ENCODE data around the gene SCD5. TPM values are rescaled to one million over a fixed set of nuclear protein-coding genes. Genes with fewer than 3 reads are reported as not detected.

The SCD5 gene
- total and polyA plus RNA-seq, 2 of the 8 experiments (the other 6 are each of a cell fraction or from before 2014, with no cell fraction given) = 0.92 to 1.2 TPM

GRCh38 chr4:82754513-82755165, 44.0 kb downstream of the SCD5 start:
- ChIA-PET CTCF (ENCODE audit: partially characterized antibody) (interaction anchor here (0.8 to 1.0 kb wide), 2 partner anchors 12 to 15 kb away, joined by 3 read pairs; no protein-coding TSS in a partner anchor), POLR2A (ENCODE audit: partially characterized antibody) (no interaction called here)
- no peak overlapping the region for H3K18ac ChIP-seq (ENCODE audit: extremely low read depth, low read length)
- H3K79me2 ChIP-seq (ENCODE audit: control insufficient read depth in 1 of 2, insufficient read depth in 2 of 2, low read length in 2 of 2) = no peaks in the 10 kb centered on the region
- no peak overlapping the region for H3K4ac ChIP-seq (replicated peaks; ENCODE audit: insufficient read length, low read depth, low read length)
- H2BK12ac ChIP-seq (ENCODE audit: low read depth, low read length) = no peak overlapping the region
- no peak overlapping the region for H2BK20ac ChIP-seq (ENCODE audit: low read length)
- H2BK120ac ChIP-seq (replicated peaks; ENCODE audit: low read depth, low read length) = no peak overlapping the region
- H3K23ac ChIP-seq (ENCODE audit: insufficient read length) = no peak overlapping the region
- no peaks in the 10 kb centered on the region for H3K79me1 ChIP-seq (ENCODE audit: low read depth, low read length)
- H3K23me2 ChIP-seq (ENCODE audit: low read depth, low read length) = no peaks in the 10 kb centered on the region; the same call in 1 of the 2 replicates
- H3K27me3 ChIP-seq (replicated peaks in 1 of 4; ENCODE audit: control insufficient read depth in 3 of 4, extremely low read depth in 1 of 4, insufficient read depth in 3 of 4, low read length in 3 of 4) = peaks cover 0 to 2% (median 1%) of the 10 kb centered on the region in 4 experiments; a peak in 3 of 7 replicates
- no peak for FAIRE-seq
- no peak overlapping the region for H2AK5ac ChIP-seq (ENCODE audit: low read depth, low read length)
- 82% methylated on average over 6 of the region's 6 CpGs; no CpG with 5 or more reads in 1 of the 2 experiments for WGBS, 2 experiments (ENCODE audit: extremely low coverage in 1 of 2, insufficient coverage in 1 of 2, insufficient read length in 1 of 2, insufficient replicate concordance in 2 of 2, low coverage in 1 of 2, low lambda C conversion rate in 2 of 2, missing lambda C conversion rate in 1 of 2)
- no peak overlapping the region for H3K14ac ChIP-seq (ENCODE audit: insufficient read length)
- no peak overlapping the region for H4K5ac ChIP-seq (ENCODE audit: insufficient read length, low read depth, low read length)
- no peaks in the 10 kb centered on the region for H4K20me1 ChIP-seq (replicated peaks in 1 of 2; ENCODE audit: control insufficient read depth in 1 of 2, insufficient read depth in 2 of 2, low read length in 2 of 2)
- H2AFZ ChIP-seq (ENCODE audit: low read length) = no peak overlapping the region
- no peak overlapping the region for H3K4me3 ChIP-seq (ENCODE audit: extremely low read depth in 1 of 4, insufficient read depth in 2 of 4, low read depth in 3 of 4, low read length in 4 of 4)
- H3K4me2 ChIP-seq (ENCODE audit: insufficient read depth in 1 of 2, low read depth in 2 of 2, low read length in 2 of 2) = no peak overlapping the region
- no peak overlapping the region for H3K9ac ChIP-seq (replicated peaks in 1 of 4; ENCODE audit: extremely low read depth in 1 of 4, low read depth in 3 of 4, low read length in 3 of 4)
- H3K4me1 ChIP-seq (replicated peaks in 1 of 4; ENCODE audit: control insufficient read depth in 3 of 4, insufficient read depth in 4 of 4, low read length in 3 of 4) = peaks cover 0 to 8% (median 0%) of the 10 kb centered on the region in 4 experiments; a peak in 1 of 7 replicates
- TF ChIP-seq JUND (IDR thresholded peaks at IDR 0.05; ENCODE audit: low read length) (no peak), JUN (IDR thresholded peaks at IDR 0.05; ENCODE audit: low read depth, low read length) (no peak), CREB1 (IDR thresholded peaks at IDR 0.05) (no peak), HDAC6 (IDR thresholded peaks at IDR 0.05; ENCODE audit: low read depth, low read length) (no peak), SIX5 (IDR thresholded peaks at IDR 0.05; ENCODE audit: low read depth, low read length) (no peak), TAF1 (IDR thresholded peaks at IDR 0.05; ENCODE audit: low read depth, low read length) (no peak), CTBP2 (IDR thresholded peaks at IDR 0.05; ENCODE audit: borderline replicate concordance, insufficient read depth, insufficient read length, low read length) (no peak), GABPA (IDR thresholded peaks at IDR 0.05; ENCODE audit: borderline replicate concordance, insufficient read depth, low read length) (no peak), PHF8 (conservative IDR thresholded peaks at IDR 0.05; ENCODE audit: low read depth, low read length) (no peak), SP4 (IDR thresholded peaks at IDR 0.05; ENCODE audit: low read length) (no peak), CBX8 (IDR thresholded peaks at IDR 0.05; ENCODE audit: borderline replicate concordance, low read depth, low read length) (no peak), GTF2F1 (IDR thresholded peaks at IDR 0.05; ENCODE audit: borderline replicate concordance, low read depth, low read length) (no peak), SUZ12 (IDR thresholded peaks at IDR 0.05; ENCODE audit: low read length) (no peak), HDAC2 (IDR thresholded peaks at IDR 0.05; ENCODE audit: borderline replicate concordance in 1 of 2, low read depth in 2 of 2, low read length in 2 of 2) (no peak)
- no peaks in the 10 kb centered on the region for H3K36me3 ChIP-seq (ENCODE audit: control insufficient read depth in 2 of 4, insufficient read depth in 4 of 4, low read length in 3 of 4)
- H4K8ac ChIP-seq (ENCODE audit: extremely low read depth, insufficient read depth, low read length) = no peak overlapping the region
- H2BK5ac ChIP-seq (ENCODE audit: low read depth, low read length) = no peak overlapping the region
- H2BK15ac ChIP-seq (ENCODE audit: low read length) = no peak overlapping the region
- H3K56ac ChIP-seq (replicated peaks; ENCODE audit: insufficient read length, low read depth, low read length) = no peak overlapping the region
- DNase-seq (ENCODE audit: low read depth in 1 of 2, low spot score in 2 of 2) = no peak
- H4K91ac ChIP-seq (replicated peaks; ENCODE audit: insufficient read length, low read length) = no peak overlapping the region
- no peak overlapping the region for H3K27ac ChIP-seq (ENCODE audit: low read depth, low read length)
- no peaks in the 10 kb centered on the region for H3K9me3 ChIP-seq (ENCODE audit: insufficient read depth in 2 of 2, low read depth in 1 of 2, low read length in 1 of 2)
